CD4-positive, alpha-beta T cell (primary cell): ENCODE data around the gene CDH4. TPM values are rescaled to one million over a fixed set of nuclear protein-coding genes. Genes with fewer than 3 reads are reported as not detected.

Experiments used
- ATAC-seq: fragments of 200-7000 bp; cut with Tn5 transposase; one replicate; pipeline ENCODE4 v1.10.0; 2022; ENCODE audit warnings: mild to moderate bottlenecking; ENCODE audit not compliant: poor library complexity
- CTCF ChIA-PET: fragments of 350-600 bp; sonication (Branson Sonifier 250); formaldehyde crosslinking; loops from one replicate; lab custom pipeline; 2021; ENCODE audit warnings: antibody characterized with exemption, inconsistent platforms; lab: Charles Lee
- POLR2A ChIA-PET: fragments of 350-600 bp; sonication (Branson Sonifier 250); formaldehyde crosslinking; loops from one replicate; lab custom pipeline; 2021; ENCODE audit warnings: antibody characterized with exemption, inconsistent platforms; lab: Charles Lee
- DNase-seq, 14 experiments: peaks; one replicate each; pipeline ENCODE4 v3.0.0-alpha.2; 2013 to 2020; ENCODE audit warnings: mixed read lengths in 2 of 14
- H3K27ac ChIP-seq, 2 donors: one replicate each; pipeline versions ENCODE4 v1.5.1 to v1.7.0; 2013; ENCODE audit warnings: low read length in 2 of 2, low read depth in 1 of 2, mild to moderate bottlenecking in 1 of 2
- H3K27me3 ChIP-seq, 2 experiments: 1 replicate in 1 of 2; 2 replicates in 1 of 2; pipeline versions ENCODE4 v1.6.1 to v1.7.0; 2013; ENCODE audit warnings: low read length in 2 of 2, control low read depth in 1 of 2, mild to moderate bottlenecking in 1 of 2, moderate library complexity in 1 of 2; ENCODE audit not compliant: insufficient read depth in 2 of 2, control insufficient read depth in 1 of 2
- H3K36me3 ChIP-seq: one replicate; pipeline ENCODE4 v1.6.1; 2013; ENCODE audit warnings: low read length, control low read depth; ENCODE audit not compliant: insufficient read depth
- H3K4me1 ChIP-seq: one replicate; pipeline ENCODE4 v1.6.1; 2013; ENCODE audit warnings: low read length, control low read depth; ENCODE audit not compliant: insufficient read depth
- H3K4me3 ChIP-seq: one replicate; pipeline ENCODE4 v1.5.1; 2013; ENCODE audit warnings: mild to moderate bottlenecking, low read length, moderate library complexity
- H3K9me3 ChIP-seq, 2 experiments: 1 replicate in 1 of 2; 2 replicates in 1 of 2; pipeline versions ENCODE4 v1.6.1 to v1.7.0; 2013; ENCODE audit warnings: low read length in 2 of 2, mild to moderate bottlenecking in 2 of 2, control low read depth in 1 of 2, moderate library complexity in 1 of 2; ENCODE audit not compliant: control insufficient read depth in 1 of 2, insufficient read depth in 1 of 2
- H3K27ac Mint-ChIP-seq: one replicate; pipeline ENCODE4 v1.8.0; 2020; ENCODE audit warnings: mixed read lengths
- H3K27me3 Mint-ChIP-seq: one replicate; pipeline ENCODE4 v1.8.0; 2021; ENCODE audit warnings: mixed read lengths
- H3K36me3 Mint-ChIP-seq: one replicate; pipeline ENCODE4 v1.8.0; 2021; ENCODE audit warnings: low read depth, mixed read lengths
- H3K4me1 Mint-ChIP-seq: one replicate; pipeline ENCODE4 v1.8.0; 2021; ENCODE audit warnings: low read depth, mixed read lengths
- H3K4me3 Mint-ChIP-seq: one replicate; pipeline ENCODE4 v1.8.0; 2020; ENCODE audit warnings: mild to moderate bottlenecking, mixed read lengths
- H3K9me3 Mint-ChIP-seq: one replicate; pipeline ENCODE4 v1.8.0; 2020; ENCODE audit warnings: mixed read lengths
- CTCF ChIP-seq: fragments of 200-600 bp; IDR thresholded peaks from one replicate; pipeline ENCODE4 v1.8.0; 2022; ENCODE audit warnings: antibody characterized with exemption, mild to moderate bottlenecking
- intact Hi-C, 2 experiments: fragments of 100-400 bp; cut with DNase I in 1 of 2; cut with micrococcal nuclease in 1 of 2; formaldehyde crosslinking; loops; one replicate each; pipeline versions ENCODE4 v1.15.1 to v1.9.0; 2023 to 2025; cut with DNase I, micrococcal nuclease
- total RNA-seq, 174 experiments: library from RNA in 2 of 174; stranded (reverse) in 2 of 174; gene quantifications; one replicate each; pipeline ENCODE4 v1.2.3 and lab custom pipeline; 2021 to 2026

The CDH4 gene
- total RNA-seq, 2 experiments from 2014 or later: 0.11 TPM

- Histone ChIP-seq H3K27ac (no peak overlapping the region), H3K36me3 (no peaks in the 10 kb centered on the region), H3K27me3 (no peaks in the 10 kb centered on the region), H3K4me3 (no peak overlapping the region), H3K4me1 (no peaks in the 10 kb centered on the region), H3K9me3 (peaks cover 0 to 32% of the 10 kb centered on the region in 2 experiments)
- Mint-ChIP-seq H3K27ac (no peak overlapping the region), H3K4me3 (no peak overlapping the region), H3K27me3 (no peaks in the 10 kb centered on the region), H3K4me1 (no peaks in the 10 kb centered on the region), H3K36me3 (no peaks in the 10 kb centered on the region), H3K9me3 (peaks cover 3% of the 10 kb centered on the region)
- no peak for DNase-seq
- TF ChIP-seq CTCF: no peak
- ATAC-seq: no peak
- POLR2A ChIA-PET: no interaction called here
- intact Hi-C loops: no loop called here
- CTCF ChIA-PET: no interaction called here
These were observed 263.9 kb downstream of the CDH4 start for GRCh38 chr20:61515922-61516321.

DNA sequence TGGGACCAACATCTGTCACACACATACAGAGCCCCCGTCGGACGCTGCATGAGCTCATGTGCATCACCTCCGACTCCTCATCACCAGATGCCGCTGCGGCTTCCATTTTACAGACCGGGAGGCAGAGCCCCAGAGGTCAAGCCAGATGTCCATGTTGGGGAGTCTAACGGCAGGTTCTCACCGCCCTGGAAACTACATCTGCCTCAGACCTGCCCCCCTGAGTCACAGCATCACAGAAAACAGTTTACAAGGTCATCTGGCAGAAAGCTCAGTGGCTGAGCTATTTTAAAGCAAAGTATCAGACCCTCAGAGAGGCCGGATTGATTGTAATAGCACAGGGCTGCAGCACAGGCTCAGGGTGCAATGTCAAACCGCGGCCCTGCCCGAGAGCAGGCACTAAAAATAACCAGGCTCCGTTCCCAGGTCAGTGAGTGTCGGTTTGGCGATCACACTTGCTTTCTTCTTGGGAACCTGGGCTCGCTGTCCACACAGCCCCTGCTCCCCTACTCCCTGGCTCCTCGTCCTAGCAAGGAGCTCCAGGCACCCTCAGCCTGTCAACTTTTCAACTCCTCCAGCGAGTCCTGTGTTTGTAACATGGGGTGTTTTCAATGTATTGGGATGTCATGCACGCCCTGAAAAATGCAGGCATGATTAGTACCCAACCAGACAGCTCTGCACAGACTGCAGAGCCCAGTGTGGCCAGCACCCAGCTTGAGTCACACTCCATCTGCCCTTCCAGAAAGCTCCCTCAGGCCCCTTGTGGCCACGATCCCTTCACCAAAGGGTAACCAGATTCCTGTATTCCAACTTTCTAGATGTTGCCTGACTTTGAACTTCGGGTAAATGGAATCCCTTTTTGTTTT is 264.5 kb downstream of the CDH4 start:
- CTCF ChIA-PET: no interaction called here
- ATAC-seq (no peak), DNase-seq (no peak)
- Mint-ChIP-seq H3K27ac (no peak overlapping the region), H3K27me3 (no peaks in the 10 kb centered on the region), H3K4me1 (no peaks in the 10 kb centered on the region), H3K36me3 (no peaks in the 10 kb centered on the region), H3K4me3 (no peak overlapping the region), H3K9me3 (peaks cover 3% of the 10 kb centered on the region)
- Histone ChIP-seq H3K27me3 (no peaks in the 10 kb centered on the region), H3K4me3 (no peak overlapping the region), H3K36me3 (no peaks in the 10 kb centered on the region), H3K4me1 (no peaks in the 10 kb centered on the region), H3K27ac (no peak overlapping the region), H3K9me3 (peaks cover 0 to 33% of the 10 kb centered on the region in 2 experiments)
- POLR2A ChIA-PET: no interaction called here
- no peak for TF ChIP-seq CTCF
- intact Hi-C loops: no loop called here

DNA sequence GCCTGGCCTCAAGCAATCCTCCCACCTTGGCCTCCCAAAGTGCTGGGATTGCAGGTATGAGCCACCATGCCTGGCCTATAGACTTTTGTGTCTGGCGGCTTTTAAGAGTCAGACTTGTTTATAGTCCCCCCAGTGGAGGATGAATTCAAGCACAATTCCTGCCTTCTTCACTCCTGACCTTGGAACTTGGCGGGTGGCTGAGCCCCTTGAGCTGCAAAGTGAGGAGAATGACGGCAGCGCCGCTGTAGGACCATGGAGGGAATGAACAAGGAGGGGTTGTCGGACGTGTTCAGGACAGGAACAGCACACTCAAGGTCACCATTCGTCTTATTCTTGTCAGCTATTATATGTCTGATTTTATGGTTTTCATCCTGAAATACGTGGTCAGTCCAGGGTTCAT is 265.4 kb downstream of the CDH4 start:
- Mint-ChIP-seq H3K4me1 (no peaks in the 10 kb centered on the region), H3K27ac (no peak overlapping the region), H3K4me3 (no peak overlapping the region), H3K27me3 (no peaks in the 10 kb centered on the region), H3K36me3 (no peaks in the 10 kb centered on the region), H3K9me3 (peaks cover 3% of the 10 kb centered on the region)
- DNase-seq: no peak
- Histone ChIP-seq H3K27ac (no peak overlapping the region), H3K4me3 (no peak overlapping the region), H3K36me3 (no peaks in the 10 kb centered on the region), H3K4me1 (no peaks in the 10 kb centered on the region), H3K27me3 (no peaks in the 10 kb centered on the region), H3K9me3 (peaks cover 0 to 41% of the 10 kb centered on the region in 2 experiments)
- no peak for TF ChIP-seq CTCF
- CTCF ChIA-PET: no interaction called here
- POLR2A ChIA-PET: no interaction called here
- intact Hi-C loops: no loop called here
- ATAC-seq: no peak
